SHP77 (cell line): ENCODE data around the gene SPRR2F.
A peak's percentile ranks its signal among the peaks of the same experiment; 100 is the strongest.
"Not testable (repeated sequence)": the region's sequence is repeated elsewhere in the genome, so short reads cannot be mapped to it uniquely, and the experiment has no call there.

Experiments
- DNase-seq, 2 experiments: peaks; one replicate each; lab custom pipeline; 2025; lab: John Stamatoyannopoulos, UW

The SPRR2F gene

DNA sequence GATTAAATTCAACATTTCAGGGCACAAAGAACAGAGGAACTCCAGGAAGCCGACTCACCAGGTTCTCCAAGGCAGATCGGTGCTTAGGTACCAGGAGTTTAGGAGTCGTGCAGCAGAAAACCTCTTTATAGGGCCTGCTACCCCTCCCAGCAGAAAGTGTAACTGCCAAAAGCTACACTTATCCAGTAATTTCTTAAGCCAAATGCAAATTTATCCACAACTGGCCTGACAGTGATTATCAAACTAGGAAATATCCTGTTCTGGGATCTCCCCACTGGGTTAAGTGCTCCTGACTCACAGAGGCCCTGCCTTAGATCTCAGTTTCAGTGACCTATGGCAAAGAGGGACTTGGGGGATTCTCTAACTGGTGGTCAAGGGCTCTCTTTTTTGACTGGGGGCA is at the start of gene SPRR2F:
TSS of gene SPRR2F (minus strand) at position 101 of the 400 bp plus-strand sequence. CDS start 783 bp downstream, outside the sequence.
- DNase-seq, result no peak

DNA sequence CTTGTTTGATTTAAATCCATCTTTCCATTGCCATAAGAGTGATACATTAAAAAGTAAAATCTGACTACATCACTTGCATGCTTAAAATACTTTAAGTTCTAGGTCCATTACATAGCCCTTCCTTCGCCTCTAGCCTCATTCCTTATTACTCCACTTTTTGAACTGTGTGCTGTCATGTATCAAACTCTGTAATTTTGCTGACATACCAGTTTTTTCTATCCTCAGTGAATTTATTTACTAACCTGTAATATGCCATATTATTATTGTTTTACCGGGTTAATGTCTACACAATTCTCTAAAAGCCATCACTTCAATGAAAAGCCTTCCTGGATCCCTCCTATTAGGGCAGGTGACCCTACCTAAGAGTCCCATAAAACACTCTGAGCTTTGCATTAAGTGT is 42.2 kb upstream of the SPRR2F start:
- DNase-seq, result no peak

GRCh38 chr1:153152481-153152880 is 39.2 kb upstream of the SPRR2F start:
- no peak for DNase-seq

- no peak for DNase-seq
These were observed 37.5 kb upstream of the SPRR2F start, which contains the start of gene SPRR2G for GRCh38 chr1:153150846-153151245. Gene SPRR2G, minus strand, starts transcription at chr1:153150890. Its CDS starts 780 bp downstream, at chr1:153150110.

DNA sequence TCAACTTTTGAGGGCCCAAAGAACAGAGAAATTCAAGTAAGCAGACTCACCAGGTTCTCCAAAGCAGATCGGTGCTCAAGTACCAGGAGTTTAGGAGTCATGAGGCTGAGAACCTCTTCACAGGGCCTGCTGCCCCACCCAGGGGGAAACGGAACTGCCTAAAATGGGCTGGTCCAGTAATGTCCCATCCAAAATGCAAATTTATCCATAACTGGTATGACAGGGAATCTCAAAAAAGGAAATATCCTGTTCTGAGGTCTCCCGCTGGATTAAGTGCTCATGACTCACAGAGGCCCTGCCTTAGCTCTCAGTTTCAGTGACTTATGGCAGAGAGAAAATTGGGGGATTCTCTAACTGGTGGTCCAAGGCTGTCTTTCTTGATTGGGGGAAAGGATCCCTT is 28.1 kb upstream of the SPRR2F start:
- DNase-seq, result no peak

DNA sequence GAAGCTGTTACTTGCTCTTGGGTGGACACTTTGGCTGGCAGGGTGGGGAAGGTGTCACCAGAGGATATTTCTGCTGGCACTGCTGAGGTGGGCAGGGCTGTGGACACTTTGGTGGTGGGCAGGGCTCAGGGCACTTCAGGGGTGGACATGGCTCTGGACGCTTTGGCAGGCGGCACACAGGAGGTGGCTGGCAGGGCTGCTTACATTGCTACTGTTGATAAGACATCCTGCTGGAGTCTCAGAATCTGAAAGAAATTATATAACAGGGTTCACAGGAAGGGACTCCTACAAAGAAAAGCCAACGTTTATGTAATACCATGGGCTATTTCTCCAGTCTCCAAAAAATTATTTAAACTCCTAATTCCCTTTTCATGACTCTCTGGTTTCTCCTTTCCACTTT is 27.2 kb upstream of the SPRR2F start:
- no peak for DNase-seq

- no peak for DNase-seq
These were observed 20.4 kb upstream of the SPRR2F start for GRCh38 chr1:153133743-153134142.

DNA sequence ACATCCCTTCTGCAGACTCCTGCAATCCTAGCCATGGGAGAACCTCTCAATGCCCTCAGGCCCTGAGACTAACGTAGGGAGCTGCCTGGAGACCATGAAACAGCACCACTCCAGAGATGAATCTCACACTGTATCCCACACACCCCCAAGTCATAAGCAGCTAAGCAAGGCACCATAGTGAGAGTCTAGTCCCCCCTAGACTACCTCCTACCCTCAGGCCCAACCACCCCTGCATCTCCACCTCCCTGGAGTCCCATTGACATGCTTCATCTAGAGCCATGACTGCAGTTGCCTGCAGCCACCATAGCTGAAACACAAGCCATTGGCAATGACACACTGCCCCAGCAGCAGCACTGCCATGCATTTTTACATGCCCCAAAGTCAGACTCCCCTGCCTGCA is 20.0 kb upstream of the SPRR2F start:
- no peak for DNase-seq

DNA sequence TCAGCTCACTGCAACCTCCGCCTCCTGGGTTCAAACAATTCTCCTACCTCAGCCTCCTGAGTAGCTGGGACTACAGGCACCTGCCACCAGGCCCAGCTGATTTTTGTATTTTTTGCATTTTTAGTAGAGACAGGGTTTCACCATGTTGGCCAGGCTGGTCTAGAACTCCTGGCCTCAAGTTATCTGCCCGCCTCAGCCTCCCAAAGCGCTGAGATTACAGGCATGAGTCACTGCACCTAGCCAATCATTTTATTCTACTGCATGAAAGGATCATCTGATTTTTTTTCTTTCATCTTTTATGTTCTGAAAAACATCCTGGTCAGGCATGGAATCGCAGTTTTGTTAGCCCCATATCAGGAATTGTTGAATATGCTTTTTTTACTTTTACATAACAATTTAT is 15.4 kb upstream of the SPRR2F start:
- not testable (repeated sequence) for DNase-seq

GRCh38 chr1:153127296-153127695 is 14.0 kb upstream of the SPRR2F start:
- no peak for DNase-seq

GRCh38 chr1:153125536-153125935 is 12.2 kb upstream of the SPRR2F start:
- no peak for DNase-seq

DNA sequence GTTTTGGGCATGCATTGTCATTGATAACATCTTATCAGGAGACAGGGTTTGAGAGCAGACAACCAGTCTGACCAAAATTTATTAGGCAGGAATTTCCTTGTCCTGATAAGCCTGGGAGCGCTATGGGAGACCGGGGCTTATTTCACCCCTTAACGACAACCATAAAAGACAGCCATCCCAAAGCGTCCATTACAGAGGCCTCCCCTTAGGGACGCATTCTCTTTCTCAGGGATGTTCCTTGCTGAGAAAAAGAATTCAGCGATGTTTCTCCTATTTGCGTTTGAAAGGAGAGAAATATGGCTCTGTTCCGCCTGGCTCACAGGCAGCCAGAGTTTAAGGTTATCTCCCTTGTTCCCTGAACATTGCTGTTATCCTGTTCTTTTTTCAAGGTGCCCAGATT is 10.5 kb upstream of the SPRR2F start:
- not testable (repeated sequence) for DNase-seq

- DNase-seq, result peak; percentile 5 to 42
These were observed 9.6 kb upstream of the SPRR2F start for GRCh38 chr1:153122831-153123421.

DNA sequence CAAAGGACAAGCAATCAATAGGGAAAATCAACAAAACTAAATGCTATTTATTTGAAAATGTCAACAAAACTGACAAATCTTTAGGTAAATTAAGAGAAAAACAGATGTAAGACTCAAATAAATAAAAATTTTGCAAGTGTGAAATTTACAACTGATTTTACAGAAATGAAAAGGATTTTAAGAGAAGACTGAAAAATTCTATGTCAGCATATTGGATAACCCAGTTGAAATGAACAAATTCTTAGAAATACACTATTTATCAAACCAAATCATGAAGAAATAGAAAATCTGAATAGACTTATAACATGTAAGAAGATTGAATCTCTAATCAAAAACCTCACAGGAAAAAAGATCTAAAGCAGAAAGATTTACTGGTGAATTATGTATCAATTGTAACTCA is 7.6 kb upstream of the SPRR2F start:
- DNase-seq, result no peak

DNA sequence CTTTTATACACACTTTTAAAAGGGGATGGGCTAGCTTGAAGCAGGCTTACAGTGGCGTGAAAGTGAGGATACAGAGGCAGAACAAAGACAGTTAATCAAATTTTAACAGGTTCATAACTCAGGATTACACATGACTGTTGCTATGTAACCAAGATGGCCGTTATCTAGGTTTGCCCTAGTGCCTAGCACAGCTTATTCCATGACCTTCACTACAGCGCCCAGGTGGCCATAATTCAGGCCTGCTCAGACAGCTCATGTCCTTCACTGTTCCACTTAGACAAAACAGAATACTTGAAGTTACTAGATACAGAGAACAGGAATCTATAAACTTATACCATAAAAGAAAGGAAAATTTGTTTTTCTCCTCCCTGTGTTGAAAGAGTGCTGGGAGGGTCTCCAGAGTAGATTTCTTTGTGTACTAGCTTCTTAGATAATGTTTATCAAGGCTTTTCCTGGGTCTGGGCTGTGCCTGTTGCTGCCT is 6.2 kb upstream of the SPRR2F start:
- no peak for DNase-seq

DNA sequence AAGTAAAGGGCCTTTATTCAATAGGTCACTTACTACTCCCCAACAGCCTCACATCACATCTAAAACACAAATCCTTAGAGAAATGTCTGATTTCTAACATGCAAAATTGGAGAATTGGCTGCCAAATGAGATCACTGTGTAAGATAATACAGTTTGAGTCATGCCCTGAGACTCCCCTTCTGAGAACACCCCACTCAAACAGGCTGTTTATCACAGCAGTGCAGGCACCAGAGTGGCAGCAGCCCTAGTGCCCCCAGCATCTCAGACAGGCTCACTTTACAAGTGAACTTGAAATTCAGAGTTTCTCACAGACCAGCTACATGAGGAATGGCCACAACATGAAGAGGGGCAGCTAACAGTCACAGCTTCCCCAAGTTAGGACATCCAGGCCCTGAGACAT is 1.9 kb upstream of the SPRR2F start:
- not testable (repeated sequence) for DNase-seq

GRCh38 chr1:153112454-153112853 is 862 bp downstream of the SPRR2F start:
- not testable (repeated sequence) for DNase-seq

DNA sequence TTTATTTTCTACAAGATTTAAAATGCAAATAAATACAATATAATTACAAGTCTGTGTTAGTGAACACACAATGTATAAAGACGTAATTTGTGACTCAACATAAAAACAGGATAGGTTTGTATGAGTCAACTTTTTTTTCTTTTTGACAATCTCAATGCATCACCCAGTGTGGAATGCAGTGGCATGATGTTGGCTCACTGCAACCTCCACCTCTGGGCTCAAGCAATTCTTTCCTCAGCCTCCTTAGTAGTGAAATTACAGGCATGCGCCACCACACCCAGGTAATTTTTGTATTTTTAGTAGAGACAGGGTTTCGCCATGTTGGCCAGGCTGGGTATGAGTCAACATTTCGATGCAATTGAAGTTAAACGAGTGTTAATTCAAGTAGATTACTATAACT is 13.1 kb downstream of the SPRR2F start:
- DNase-seq, result no peak

- DNase-seq, result no peak
These were observed 13.8 kb downstream of the SPRR2F start for GRCh38 chr1:153099461-153100045.

DNA sequence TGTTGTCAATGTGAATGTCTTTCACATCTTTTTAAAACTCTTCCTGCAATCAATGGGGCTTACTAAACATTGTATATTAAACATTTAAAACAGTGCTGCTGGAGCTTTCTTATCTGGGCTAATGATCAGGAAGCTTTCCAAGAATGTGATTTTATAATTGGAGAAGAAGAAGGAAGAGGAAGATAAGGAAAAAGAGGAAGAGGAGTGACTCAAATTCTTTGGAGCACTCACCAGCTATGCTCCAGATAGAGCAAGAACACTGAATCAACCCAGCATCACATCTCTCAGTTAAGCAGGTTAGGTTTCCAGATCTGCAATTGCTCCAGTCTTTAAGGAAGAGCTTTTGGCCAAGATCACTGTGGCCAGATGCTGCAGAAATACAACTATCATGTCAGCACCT is 17.6 kb downstream of the SPRR2F start:
- no peak for DNase-seq

DNA sequence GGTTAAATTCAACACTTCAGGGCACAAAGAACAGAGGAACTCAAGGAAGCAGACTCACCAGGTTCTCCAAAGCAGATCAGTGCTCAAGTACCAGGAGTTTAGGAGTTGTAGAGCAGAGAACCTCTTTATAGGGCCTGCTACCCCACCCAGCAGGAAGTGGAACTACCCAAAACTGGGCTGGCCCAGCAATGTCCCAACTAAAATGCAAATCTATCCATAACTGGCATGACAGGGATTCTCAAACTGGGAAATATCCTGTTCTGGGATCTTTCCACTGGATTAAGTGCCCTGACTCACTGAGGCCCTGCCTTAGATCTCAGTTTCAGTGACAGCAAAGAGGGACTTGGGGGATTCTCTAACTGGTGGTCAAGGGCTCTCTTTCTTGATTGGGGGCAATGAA is 18.9 kb downstream of the SPRR2F start, which contains the start of gene SPRR2E:
TSS of gene SPRR2E (minus strand) at position 101 of the 400 bp plus-strand sequence. CDS start 775 bp downstream, outside the sequence.
- no peak for DNase-seq

GRCh38 chr1:153087652-153088051 is 25.7 kb downstream of the SPRR2F start:
- DNase-seq, result no peak

DNA sequence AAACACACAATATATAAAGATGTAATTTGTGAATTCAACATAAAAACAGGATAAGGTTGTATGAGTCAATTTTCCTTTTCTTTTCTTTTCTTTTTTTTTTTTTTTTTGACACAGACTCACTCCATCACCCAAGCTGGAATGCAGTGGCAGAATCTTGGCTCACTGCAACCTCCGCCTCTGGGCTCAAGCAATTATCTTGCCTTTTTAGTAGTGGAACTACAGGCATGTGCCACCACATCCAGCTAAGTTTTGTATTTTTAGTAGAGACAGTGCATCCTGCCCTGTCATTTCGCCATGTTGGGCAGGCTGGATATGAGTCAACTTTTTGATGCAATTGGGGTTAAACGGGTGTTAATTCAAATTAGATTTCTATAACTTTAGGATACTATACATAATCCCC is 31.6 kb downstream of the SPRR2F start:
- DNase-seq, result no peak
